Measurements from ENCODE around the gene IQCN. TPM values are rescaled to one million over a fixed set of nuclear protein-coding genes. Genes with fewer than 3 reads are reported as not detected.

The IQCN gene
- total and polyA plus RNA-seq, 2 of the 4 experiments (the other 2 are of a cell fraction): 0.18 to 0.67 TPM

- Histone ChIP-seq H4K20me1 (ENCODE audit: insufficient read depth, low read length) (peaks cover 26% of the 10 kb centered on the region), H4K5ac (ENCODE audit: low read depth, low read length) (peak overlapping the region; percentile 83), H2AK9ac (replicated peaks; ENCODE audit: low read depth, low read length, poor library complexity) (peak overlapping the region; percentile 95), H3K4me2 (ENCODE audit: low read depth, low read length) (peak overlapping the region; percentile 81), H2BK5ac (ENCODE audit: low read depth, low read length, poor library complexity, severe bottlenecking) (peak overlapping the region; percentile 92), H3K27me3 (ENCODE audit: control insufficient read depth, insufficient read depth, low read length) (no peaks in the 10 kb centered on the region), H3K14ac (replicated peaks; ENCODE audit: low read depth, low read length) (peak overlapping the region; percentile 96), H4K91ac (ENCODE audit: insufficient read depth, low read depth, low read length) (peak overlapping the region; percentile 92), H3K79me1 (ENCODE audit: low read depth in 1 of 2, low read length in 2 of 2) (peaks cover 0 to 41% of the 10 kb centered on the region in 2 experiments; a peak in 2 of 4 replicates), H3K27ac (ENCODE audit: insufficient read depth, low read length) (peak overlapping the region; percentile 97), H2BK20ac (ENCODE audit: low read depth, low read length) (peak overlapping the region; percentile 79; the same call in 1 of the 2 replicates), H4K8ac (ENCODE audit: low read depth in 2 of 2, low read length in 2 of 2) (peak overlapping the region; percentile 81 to 89), H3K9me3 (ENCODE audit: control insufficient read depth, insufficient read depth, low read length) (no peaks in the 10 kb centered on the region), H3K23ac (ENCODE audit: low read depth, low read length) (peak overlapping the region; percentile 92), H3K56ac (ENCODE audit: extremely low read depth, insufficient read depth, low read length) (peak overlapping the region; percentile 95), H2AFZ (replicated peaks; ENCODE audit: low read length, poor library complexity) (peak overlapping the region; percentile 90), H3K9ac (ENCODE audit: low read depth, low read length) (peak overlapping the region; percentile 97), H3K9me1 (ENCODE audit: insufficient read depth, low read length) (peaks cover 4% of the 10 kb centered on the region), H3K4me3 (ENCODE audit: insufficient read depth, low read depth, low read length) (no peak overlapping the region), H3K4me1 (ENCODE audit: control insufficient read depth, insufficient read depth, low read length) (peaks cover 14% of the 10 kb centered on the region), H3K4ac (ENCODE audit: low read depth, low read length) (peak overlapping the region; percentile 97), H2BK120ac (ENCODE audit: low read depth, low read length) (peak overlapping the region; percentile 92), H3K36me3 (ENCODE audit: control insufficient read depth, insufficient read depth, low read length) (peaks cover 11% of the 10 kb centered on the region), H2AK5ac (ENCODE audit: low read depth, low read length) (peak overlapping the region; percentile 99), H2BK15ac (ENCODE audit: low read depth, low read length) (peak overlapping the region; percentile 25; the same call in 2 of the 3 replicates), H3K18ac (ENCODE audit: low read depth, low read length) (peak overlapping the region; percentile 87)
- intact Hi-C loops (cut with micrococcal nuclease): loop anchor here (1.0 kb wide), 2 partner anchors 9 to 23 kb away; no protein-coding TSS in a partner anchor
- dilution Hi-C loops (cut with HindIII; ENCODE audit: low sequenced_read_pairs, unreplicated experiment): no loop called here
- BruUV-seq (replicated peaks): no TSS peak
- ATAC-seq (ENCODE audit: low read depth) (no peak), DNase-seq (no peak)
- peak; percentile 14; the same call in 1 of the 2 replicates for TF ChIP-seq BHLHE40 (IDR thresholded peaks at IDR 0.05; ENCODE audit: low read depth, low read length)
- no peak for TF ChIP-seq USF2 (IDR thresholded peaks at IDR 0.05; ENCODE audit: low read depth, low read length)
- CTCF ChIA-PET: interaction anchor here (4.8 kb wide), 1 partner anchor 47 kb away, joined by 39 read pairs; no protein-coding TSS in a partner anchor
- WGBS, 2 experiments (ENCODE audit: extremely low coverage in 2 of 2, insufficient read length in 1 of 2): 34% methylated on average over 2 of the region's 4 CpGs; no CpG with 5 or more reads in 1 of the 2 experiments
- in situ Hi-C loops (cut with MboI; ENCODE audit: low sequenced_read_pairs): no loop called here
- POLR2A ChIA-PET (ENCODE audit: unreplicated experiment): interaction anchor here (0.6 to 1.8 kb wide), 3 partner anchors 10 to 46 kb away, joined by 3 to 17 read pairs (median 16); partner anchors contain the start of gene LSM4
Observed at GRCh38 chr19:18282788-18283141, 8.5 kb upstream of the IQCN start.

Measured in IMR-90 (cell line).